UCSD-AML1 (cell line): ENCODE measurements around the gene IFNG-AS1.
A peak's percentile ranks its signal among the peaks of the same experiment; 100 is the strongest.

Experiments used
- DNase-seq: peaks from one replicate; lab custom pipeline; 2025; ENCODE audit not compliant: unreplicated experiment; lab: John Stamatoyannopoulos, UW

IFNG-AS1 gene

GRCh38 chr12:67989184-67989920 is at the start of gene IFNG-AS1:
Gene IFNG-AS1 (plus strand): TSS chr12:67989447.
- peak; percentile 7 for DNase-seq

GRCh38 chr12:67939611-67940010 is 49.6 kb upstream of the IFNG-AS1 start:
- no peak for DNase-seq

- DNase-seq: no peak
Observed at GRCh38 chr12:67940780-67941243, 48.4 kb upstream of the IFNG-AS1 start.

- no peak for DNase-seq
Observed at GRCh38 chr12:67942724-67943123, 46.5 kb upstream of the IFNG-AS1 start.

GRCh38 chr12:67943141-67943892 is 45.9 kb upstream of the IFNG-AS1 start:
- DNase-seq: no peak

GRCh38 chr12:67944093-67944492 is 45.2 kb upstream of the IFNG-AS1 start:
- DNase-seq: no peak

- no peak for DNase-seq
Observed at GRCh38 chr12:67952787-67953186, 36.5 kb upstream of the IFNG-AS1 start.

- no peak for DNase-seq
Observed at GRCh38 chr12:67957383-67957782, 31.9 kb upstream of the IFNG-AS1 start.

GRCh38 chr12:67958187-67958586 is 31.1 kb upstream of the IFNG-AS1 start:
- DNase-seq: no peak

- DNase-seq: no peak
Observed at GRCh38 chr12:67964456-67964855, 24.8 kb upstream of the IFNG-AS1 start.

GRCh38 chr12:67966560-67966959 is 22.7 kb upstream of the IFNG-AS1 start:
- DNase-seq: no peak

- no peak for DNase-seq
Observed at GRCh38 chr12:67968321-67968720, 20.9 kb upstream of the IFNG-AS1 start.

GRCh38 chr12:67968725-67969124 is 20.5 kb upstream of the IFNG-AS1 start:
- no peak for DNase-seq

- no peak for DNase-seq
Observed at GRCh38 chr12:67969134-67969802, 20.0 kb upstream of the IFNG-AS1 start.

- DNase-seq: no peak
Observed at GRCh38 chr12:67977668-67978067, 11.6 kb upstream of the IFNG-AS1 start.

- DNase-seq: no peak
Observed at GRCh38 chr12:67980391-67980790, 8.9 kb upstream of the IFNG-AS1 start.

- no peak for DNase-seq
Observed at GRCh38 chr12:67981287-67982162, 7.7 kb upstream of the IFNG-AS1 start.

- no peak for DNase-seq
Observed at GRCh38 chr12:67982164-67982563, 7.1 kb upstream of the IFNG-AS1 start.

GRCh38 chr12:67986632-67987031 is 2.6 kb upstream of the IFNG-AS1 start:
- DNase-seq: no peak

- no peak for DNase-seq
Observed at GRCh38 chr12:67988601-67989021, 636 bp upstream of the IFNG-AS1 start.

- no peak for DNase-seq
Observed at GRCh38 chr12:67991158-67991557, 1.9 kb downstream of the IFNG-AS1 start.
